A549 (cell line): ENCODE results near the gene CD164L2. TPM values are rescaled to one million over a fixed set of nuclear protein-coding genes. Genes with fewer than 3 reads are reported as not detected.
A peak's percentile ranks its signal among the peaks of the same experiment; 100 is the strongest.

Source experiments
- ATAC-seq, 2 experiments: fragments of 200-7000 bp in 1 of 2; fragments of >200 bp in 1 of 2; cut with Nextera tagmentation in 1 of 2; cut with Tn5 transposase in 1 of 2; 3 replicates each; pipeline versions ENCODE4 v1.8.0 to v1.9.1; 2018 to 2020; ENCODE audit warnings: mild to moderate bottlenecking in 1 of 2, moderate library complexity in 1 of 2
- CTCF ChIA-PET: fragments of 300-600 bp; sonication (Branson Sonifier 250); formaldehyde crosslinking; extraction: SDS; loops from one replicate; lab custom pipeline; 2021; ENCODE audit warnings: antibody characterized with exemption, inconsistent platforms; lab: Yijun Ruan, JAX
- POLR2A ChIA-PET: fragments of 350-600 bp; formaldehyde crosslinking; extraction: SDS; loops from one replicate; lab custom pipeline; 2021; ENCODE audit warnings: antibody characterized with exemption, inconsistent platforms; lab: Yijun Ruan, JAX
- DNase-seq, 2 experiments: peaks; one replicate each; pipeline versions ENCODE4 v3.0.0 to v3.0.0-alpha.2; 2011 to 2016; ENCODE audit warnings: low read depth in 1 of 2, low spot score in 1 of 2
- FAIRE-seq: peaks from 2 replicates; lab custom pipeline; 2011; peaks lifted over from hg19 to GRCh38; lab: Jason Lieb, UNC
- H3K27ac ChIP-seq, 2 experiments: fragments of >200 bp; sonication (Bioruptor Twin); formaldehyde crosslinking; 3 replicates each; pipeline ENCODE4 v1.5.1; 2016 to 2017
- H3K4me1 ChIP-seq: fragments of >200 bp; sonication (Bioruptor Twin); formaldehyde crosslinking; 3 replicates; pipeline ENCODE4 v1.6.1; 2016
- H3K4me2 ChIP-seq: fragments of >200 bp; sonication (Bioruptor Twin); formaldehyde crosslinking; 3 replicates; pipeline ENCODE4 v1.6.1; 2016
- H3K4me3 ChIP-seq: fragments of >200 bp; sonication (Bioruptor Twin); formaldehyde crosslinking; 3 replicates; pipeline ENCODE4 v1.5.1; 2016
- H3K9me3 ChIP-seq: fragments of >200 bp; sonication (Bioruptor Twin); formaldehyde crosslinking; 3 replicates; pipeline ENCODE4 v1.6.1; 2016
- BHLHE40 ChIP-seq: IDR thresholded peaks from 2 replicates; pipeline ENCODE4 v1.6.1; 2012; ENCODE audit warnings: low read depth, low read length, inconsistent platforms
- CBX2 ChIP-seq: fragments of 200-600 bp; sonication (generic); IDR thresholded peaks from 2 replicates; pipeline ENCODE4 v1.6.1; 2016; ENCODE audit warnings: low read depth, mild to moderate bottlenecking, borderline replicate concordance
- CBX8 ChIP-seq: fragments of 200-600 bp; sonication (generic); IDR thresholded peaks from 2 replicates; pipeline ENCODE4 v1.6.1; 2016
- CHD2 ChIP-seq: fragments of 150-350 bp; IDR thresholded peaks from 2 replicates; pipeline ENCODE4 v1.6.1; 2014; ENCODE audit warnings: low read length; ENCODE audit not compliant: partially characterized antibody
- ESRRA ChIP-seq: fragments of 150-350 bp; IDR thresholded peaks from 2 replicates; pipeline ENCODE4 v1.6.1; 2014; ENCODE audit warnings: mild to moderate bottlenecking, low read length, borderline replicate concordance
- FOSL2 ChIP-seq, 2 experiments: fragments of 450-650 bp in 1 of 2; fragments of >200 bp in 1 of 2; sonication (Bioruptor Twin) in 1 of 2; formaldehyde crosslinking; IDR thresholded peaks; 2 replicates each; pipeline versions ENCODE4 v1.5.0 to v1.6.1; 2016 to 2020; ENCODE audit warnings: mild to moderate bottlenecking in 1 of 2, moderate library complexity in 1 of 2
- HOXB5 ChIP-seq: fragments of 250-450 bp; sonication (Bioruptor Pico); IDR thresholded peaks from 2 replicates; pipeline ENCODE4 v1.5.0; 2020; ENCODE audit warnings: mild to moderate bottlenecking, moderate library complexity
- MAFK ChIP-seq: fragments of 450-650 bp; IDR thresholded peaks from 2 replicates; pipeline ENCODE4 v1.6.1; 2014; ENCODE audit not compliant: partially characterized antibody
- NFE2L2 ChIP-seq: fragments of 150-350 bp; conservative IDR thresholded peaks from 2 replicates; pipeline ENCODE4 v1.6.1; 2014; ENCODE audit warnings: low read length
- NPAS2 ChIP-seq: fragments of 250-450 bp; sonication (Bioruptor Pico); IDR thresholded peaks from 2 replicates; pipeline ENCODE4 v1.8.0; 2022; ENCODE audit warnings: mild to moderate bottlenecking, moderate library complexity, borderline replicate concordance
- SMC3 ChIP-seq: fragments of >200 bp; sonication (Bioruptor Twin); formaldehyde crosslinking; IDR thresholded peaks from 3 replicates; pipeline ENCODE4 v1.6.1; 2018; ENCODE audit warnings: inconsistent platforms
- TP53 ChIP-seq: fragments of 250-450 bp; sonication (Bioruptor Pico); IDR thresholded peaks from 2 replicates; pipeline ENCODE4 v1.5.0; 2021; ENCODE audit warnings: mild to moderate bottlenecking, moderate library complexity
- ZSCAN20 ChIP-seq: fragments of 250-450 bp; sonication (Bioruptor Pico); IDR thresholded peaks from 2 replicates; pipeline ENCODE4 v1.8.0; 2022; ENCODE audit warnings: mild to moderate bottlenecking, moderate library complexity
- WGBS: methylation state at CpG from one replicate; pipeline ENCODE4 v1.1.6; 2017; ENCODE audit errors: missing lambda C conversion rate; 5-methylcytosine and 5-hydroxymethylcytosine counted together
- polyA plus RNA-seq, 4 experiments: library from polyadenylated mRNA; depleted of rRNA in 3 of 4; stranded (reverse); fragments of >200 nt; fragmentation: RNase III in 1 of 4; extraction: RNeasy Plus Mini Kit Qiagen cat#74134 plus additional on column Dnase treatment in 1 of 4; gene quantifications; 2 replicates in 3 of 4; 3 replicates in 1 of 4; pipeline ENCODE4 v1.2.3, GENCODE V29; 2011 to 2017
- TF ChIP-seq, protein P1 (sequence below): fragments of 250-450 bp; sonication (Bioruptor Pico); IDR thresholded peaks from 2 replicates; pipeline ENCODE4 v1.5.0; 2020; ENCODE audit warnings: low read depth, mild to moderate bottlenecking, moderate library complexity
- TF ChIP-seq, protein P2 (sequence below): IDR thresholded peaks from 2 replicates; pipeline ENCODE4 v1.6.1; 2012
- TF ChIP-seq, protein P3 (sequence below): fragments of 250-450 bp; sonication (Bioruptor Pico); IDR thresholded peaks from 2 replicates; pipeline ENCODE4 v1.5.0; 2021; ENCODE audit warnings: mild to moderate bottlenecking, moderate library complexity, borderline replicate concordance
- TF ChIP-seq, protein P4 (sequence below): fragments of >200 bp; sonication (Bioruptor Twin); formaldehyde crosslinking; IDR thresholded peaks from 2 replicates; pipeline ENCODE4 v1.6.1; 2016

The CD164L2 gene
- polyA plus RNA-seq, 2 of the 4 experiments (the other 2 are of a cell fraction): not detected

DNA sequence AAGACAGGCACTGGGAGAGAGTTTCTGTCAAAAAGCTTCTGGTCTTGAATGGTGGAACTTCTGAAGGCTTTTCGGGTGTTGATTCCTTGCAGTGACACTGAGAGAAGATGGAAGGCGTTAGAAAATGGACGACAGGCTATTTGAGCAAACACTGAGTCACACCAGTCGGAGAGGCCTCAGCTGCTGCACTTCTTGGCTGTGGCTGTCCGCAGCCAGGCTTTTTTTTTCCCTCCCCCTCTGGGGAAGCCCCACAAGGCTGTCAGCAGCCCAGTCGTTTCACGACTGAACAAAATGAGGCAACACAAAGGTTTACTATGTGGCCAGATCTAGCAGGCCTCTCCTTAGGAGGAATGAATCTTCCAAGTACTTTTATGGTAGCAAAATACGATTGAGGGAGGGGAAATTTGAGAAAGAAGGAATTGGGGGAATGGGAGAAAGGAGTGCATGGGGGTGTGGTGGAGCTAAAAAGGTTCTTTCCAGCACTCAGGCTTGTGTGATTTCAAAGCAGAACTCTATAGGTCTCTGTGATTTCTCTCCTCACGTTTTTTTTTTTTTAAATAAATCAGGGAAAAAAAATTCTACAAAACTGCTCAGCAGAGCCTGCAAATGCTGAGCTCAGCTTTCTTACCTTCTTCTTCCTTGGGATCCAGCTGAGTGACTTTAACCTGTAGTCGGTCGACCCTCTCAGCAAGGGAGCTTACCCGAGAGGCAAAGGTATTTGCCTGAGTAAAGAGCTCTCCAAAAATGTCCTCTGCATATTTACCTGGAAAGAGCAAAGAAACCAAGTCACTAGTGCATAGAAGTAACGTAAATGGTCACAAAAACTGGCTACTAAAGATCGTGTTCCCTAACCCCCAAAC is 35.4 kb upstream of the CD164L2 start:
- Histone ChIP-seq H3K27ac (peak overlapping the region; percentile 30 to 72; a peak in 4 of 6 replicates), H3K4me2 (peak overlapping the region; percentile 56), H3K4me3 (no peak overlapping the region), H3K4me1 (peaks cover 17% of the 10 kb centered on the region), H3K9me3 (no peaks in the 10 kb centered on the region)
- CTCF ChIA-PET: interaction anchor here (0.6 to 1.8 kb wide), 9 partner anchors 13 to 273 kb away, joined by 3 to 11 read pairs (median 3); partner anchors contain the start of gene WASF2
- ATAC-seq (peak; percentile 78 to 93), DNase-seq (peak; percentile 46 to 58), FAIRE-seq (no peak)
- POLR2A ChIA-PET: no interaction called here
- no peak for TF ChIP-seq FOSL2 (IDR thresholded peaks at IDR 0.05)
- TF ChIP-seq FOSL2 (CRISPR knock-in tag; IDR thresholded peaks at IDR 0.05): peak; percentile 51; the same call in 1 of the 2 replicates
- no peak for TF ChIP-seq ESRRA
- TF ChIP-seq, protein P1, sequence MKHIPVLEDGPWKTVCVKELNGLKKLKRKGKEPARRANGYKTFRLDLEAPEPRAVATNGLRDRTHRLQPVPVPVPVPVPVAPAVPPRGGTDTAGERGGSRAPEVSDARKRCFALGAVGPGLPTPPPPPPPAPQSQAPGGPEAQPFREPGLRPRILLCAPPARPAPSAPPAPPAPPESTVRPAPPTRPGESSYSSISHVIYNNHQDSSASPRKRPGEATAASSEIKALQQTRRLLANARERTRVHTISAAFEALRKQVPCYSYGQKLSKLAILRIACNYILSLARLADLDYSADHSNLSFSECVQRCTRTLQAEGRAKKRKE (CRISPR knock-in tag): no peak
- TF ChIP-seq CHD2: no peak
- no peak for TF ChIP-seq CBX2
- TF ChIP-seq ZSCAN20 (CRISPR knock-in tag): no peak
- TF ChIP-seq SMC3: no peak
- TF ChIP-seq, protein P2, sequence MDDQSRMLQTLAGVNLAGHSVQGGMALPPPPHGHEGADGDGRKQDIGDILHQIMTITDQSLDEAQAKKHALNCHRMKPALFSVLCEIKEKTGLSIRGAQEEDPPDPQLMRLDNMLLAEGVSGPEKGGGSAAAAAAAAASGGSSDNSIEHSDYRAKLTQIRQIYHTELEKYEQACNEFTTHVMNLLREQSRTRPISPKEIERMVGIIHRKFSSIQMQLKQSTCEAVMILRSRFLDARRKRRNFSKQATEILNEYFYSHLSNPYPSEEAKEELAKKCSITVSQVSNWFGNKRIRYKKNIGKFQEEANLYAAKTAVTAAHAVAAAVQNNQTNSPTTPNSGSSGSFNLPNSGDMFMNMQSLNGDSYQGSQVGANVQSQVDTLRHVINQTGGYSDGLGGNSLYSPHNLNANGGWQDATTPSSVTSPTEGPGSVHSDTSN: no peak
- no peak for TF ChIP-seq NPAS2 (CRISPR knock-in tag)
- TF ChIP-seq HOXB5: no peak
- TF ChIP-seq MAFK: peak; percentile 66
- TF ChIP-seq, protein P3, sequence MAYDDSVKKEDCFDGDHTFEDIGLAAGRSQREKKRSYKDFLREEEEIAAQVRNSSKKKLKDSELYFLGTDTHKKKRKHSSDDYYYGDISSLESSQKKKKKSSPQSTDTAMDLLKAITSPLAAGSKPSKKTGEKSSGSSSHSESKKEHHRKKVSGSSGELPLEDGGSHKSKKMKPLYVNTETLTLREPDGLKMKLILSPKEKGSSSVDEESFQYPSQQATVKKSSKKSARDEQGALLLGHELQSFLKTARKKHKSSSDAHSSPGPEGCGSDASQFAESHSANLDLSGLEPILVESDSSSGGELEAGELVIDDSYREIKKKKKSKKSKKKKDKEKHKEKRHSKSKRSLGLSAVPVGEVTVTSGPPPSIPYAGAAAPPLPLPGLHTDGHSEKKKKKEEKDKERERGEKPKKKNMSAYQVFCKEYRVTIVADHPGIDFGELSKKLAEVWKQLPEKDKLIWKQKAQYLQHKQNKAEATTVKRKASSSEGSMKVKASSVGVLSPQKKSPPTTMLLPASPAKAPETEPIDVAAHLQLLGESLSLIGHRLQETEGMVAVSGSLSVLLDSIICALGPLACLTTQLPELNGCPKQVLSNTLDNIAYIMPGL (CRISPR knock-in tag): no peak
- TF ChIP-seq, protein P4, sequence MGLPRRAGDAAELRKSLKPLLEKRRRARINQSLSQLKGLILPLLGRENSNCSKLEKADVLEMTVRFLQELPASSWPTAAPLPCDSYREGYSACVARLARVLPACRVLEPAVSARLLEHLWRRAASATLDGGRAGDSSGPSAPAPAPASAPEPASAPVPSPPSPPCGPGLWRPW: no peak
- TF ChIP-seq NFE2L2: no peak
- no peak for TF ChIP-seq TP53 (CRISPR knock-in tag)
- 31% methylated on average over 14 of the region's 14 CpGs for WGBS

DNA sequence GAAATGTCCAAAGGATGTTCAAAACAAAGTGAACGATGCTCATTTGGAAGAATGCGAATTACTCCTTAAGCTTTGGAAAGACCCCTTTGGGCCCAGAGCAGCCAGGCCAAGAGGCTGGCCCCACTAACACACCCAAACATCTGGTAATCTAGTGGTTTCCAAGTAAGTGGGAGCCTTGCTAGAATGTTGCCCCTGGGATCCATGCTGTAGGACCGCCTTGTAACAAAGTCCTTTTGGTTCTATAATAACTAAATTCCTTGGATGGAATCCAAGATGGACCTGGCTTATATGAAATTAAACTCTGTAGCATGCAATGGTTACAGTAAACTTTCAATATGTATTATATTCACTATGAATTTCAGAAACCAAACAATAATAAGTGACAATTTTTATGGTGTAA is 34.6 kb upstream of the CD164L2 start:
- FAIRE-seq (no peak), ATAC-seq (no peak), DNase-seq (no peak)
- Histone ChIP-seq H3K27ac (peak overlapping the region; percentile 30 to 72; a peak in 2 of 6 replicates), H3K9me3 (no peaks in the 10 kb centered on the region), H3K4me2 (no peak overlapping the region; the same call in 2 of the 3 replicates), H3K4me3 (no peak overlapping the region), H3K4me1 (peaks cover 17% of the 10 kb centered on the region)
- ChIA-PET CTCF (interaction anchor here (0.7 to 7.9 kb wide), 7 partner anchors 11 to 273 kb away, joined by 3 to 66 read pairs (median 3); partner anchors contain the start of genes AHDC1 and WASF2), POLR2A (interaction anchor here (0.6 kb wide), 1 partner anchor 14 kb away, joined by 3 read pairs; no protein-coding TSS in a partner anchor)
- WGBS: 87% methylated on average over 3 of the region's 3 CpGs
- TF ChIP-seq ESRRA: no peak
- TF ChIP-seq BHLHE40: no peak
- no peak for TF ChIP-seq CBX2
- TF ChIP-seq CBX8: no peak
